Measurements from ENCODE around the gene MTNR1A.
"Not testable (repeated sequence)": the region's sequence is repeated elsewhere in the genome, so short reads cannot be mapped to it uniquely, and the experiment has no call there.

Gene MTNR1A

GRCh38 chr4:186561748-186562147, 6.4 kb upstream of the MTNR1A start:
- DNase-seq (ENCODE audit: low read depth) = no peak

GRCh38 chr4:186560647-186561046, 5.3 kb upstream of the MTNR1A start:
- no peak for DNase-seq (ENCODE audit: low read depth)

GRCh38 chr4:186557486-186557885, 2.1 kb upstream of the MTNR1A start:
- peak; percentile 47 for DNase-seq (ENCODE audit: low read depth)

GRCh38 chr4:186557061-186557460, 1.7 kb upstream of the MTNR1A start:
- DNase-seq (ENCODE audit: low read depth) = no peak

- no peak for DNase-seq (ENCODE audit: low read depth)
These were observed 841 bp downstream of the MTNR1A start for GRCh38 chr4:186554539-186554913.

GRCh38 chr4:186553717-186554116, 1.6 kb downstream of the MTNR1A start:
- no peak for DNase-seq (ENCODE audit: low read depth)

GRCh38 chr4:186551849-186552248, 3.5 kb downstream of the MTNR1A start:
- DNase-seq (ENCODE audit: low read depth) = no peak

GRCh38 chr4:186545436-186545835, 9.9 kb downstream of the MTNR1A start:
- DNase-seq (ENCODE audit: low read depth) = no peak

GRCh38 chr4:186543206-186543605, 12.2 kb downstream of the MTNR1A start:
- no peak for DNase-seq (ENCODE audit: low read depth)

- DNase-seq (ENCODE audit: low read depth) = no peak
These were observed 13.6 kb downstream of the MTNR1A start for GRCh38 chr4:186541801-186542200.

- no peak for DNase-seq (ENCODE audit: low read depth)
These were observed 17.4 kb downstream of the MTNR1A start for GRCh38 chr4:186537843-186538521.

GRCh38 chr4:186536285-186536684, 19.1 kb downstream of the MTNR1A start:
- DNase-seq (ENCODE audit: low read depth) = no peak

GRCh38 chr4:186534056-186534455, 21.3 kb downstream of the MTNR1A start:
- no peak for DNase-seq (ENCODE audit: low read depth)

GRCh38 chr4:186523927-186524326, 31.4 kb downstream of the MTNR1A start:
- DNase-seq (ENCODE audit: low read depth) = not testable (repeated sequence)

GRCh38 chr4:186516287-186516686, 39.1 kb downstream of the MTNR1A start:
- DNase-seq (ENCODE audit: low read depth) = no peak

GRCh38 chr4:186514271-186514950, 41.0 kb downstream of the MTNR1A start:
- no peak for DNase-seq (ENCODE audit: low read depth)

GRCh38 chr4:186504771-186505170, 50.6 kb downstream of the MTNR1A start:
- DNase-seq (ENCODE audit: low read depth) = not testable (repeated sequence)

GRCh38 chr4:186502231-186502630, 53.1 kb downstream of the MTNR1A start:
- DNase-seq (ENCODE audit: low read depth) = no peak

GRCh38 chr4:186501554-186501953, 53.8 kb downstream of the MTNR1A start:
- DNase-seq (ENCODE audit: low read depth) = no peak

GRCh38 chr4:186500721-186501304, 54.6 kb downstream of the MTNR1A start:
- DNase-seq (ENCODE audit: low read depth) = no peak

- no peak for DNase-seq (ENCODE audit: low read depth)
These were observed 55.9 kb downstream of the MTNR1A start for GRCh38 chr4:186499467-186499866.

GRCh38 chr4:186497043-186497442, 58.3 kb downstream of the MTNR1A start:
- no peak for DNase-seq (ENCODE audit: low read depth)

GRCh38 chr4:186494496-186494895, 60.9 kb downstream of the MTNR1A start:
- no peak for DNase-seq (ENCODE audit: low read depth)

All from stromal cell of bone marrow (primary cell).